Measurements from ENCODE around the gene CES4A.

DNA sequence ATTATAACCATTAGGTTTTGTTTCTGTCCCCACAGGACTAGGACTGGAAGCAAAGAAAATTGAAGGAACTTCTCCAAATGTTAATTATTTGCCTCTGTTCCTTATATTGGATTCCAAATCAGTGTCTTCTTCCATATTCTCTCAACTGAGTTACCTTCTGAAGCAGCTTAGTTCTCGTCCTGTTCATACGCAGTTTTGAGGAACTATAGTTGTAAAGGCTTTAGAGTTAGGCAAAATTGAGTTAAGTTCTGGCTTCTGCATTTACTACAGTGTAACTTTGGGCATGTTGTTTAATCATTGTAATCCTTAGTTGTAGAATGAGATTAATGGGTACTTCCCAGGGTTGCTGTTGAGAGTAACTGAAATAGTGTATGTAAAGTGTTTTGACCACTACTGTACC lies 51.8 kb downstream of the CES4A start:
- TF ChIP-seq POLR2A (IDR thresholded peaks at IDR 0.05; ENCODE audit: low read depth, low read length) (no peak), POLR2AphosphoS5 (IDR thresholded peaks at IDR 0.05; ENCODE audit: low read depth, low read length) (no peak), POU2F2 (IDR thresholded peaks at IDR 0.05; ENCODE audit: low read depth, low read length) (no peak)
